GM12865 (cell line): ENCODE data around the gene GBX2.

Experiments
- DNase-seq: peaks from one replicate; pipeline ENCODE4 v3.0.0; 2010; ENCODE audit warnings: low read depth
- H3K4me3 ChIP-seq: 2 replicates; pipeline ENCODE4 v1.5.1; 2011; ENCODE audit warnings: mild to moderate bottlenecking, low read depth, low read length, control low read depth
- TF ChIP-seq, protein P1 (sequence below): IDR thresholded peaks from 2 replicates; pipeline ENCODE4 v1.5.1; 2011; ENCODE audit warnings: low read length, control low read depth, low read depth, inconsistent platforms; ENCODE audit not compliant: insufficient read depth; ENCODE audit errors: missing control alignments

GBX2 gene

DNA sequence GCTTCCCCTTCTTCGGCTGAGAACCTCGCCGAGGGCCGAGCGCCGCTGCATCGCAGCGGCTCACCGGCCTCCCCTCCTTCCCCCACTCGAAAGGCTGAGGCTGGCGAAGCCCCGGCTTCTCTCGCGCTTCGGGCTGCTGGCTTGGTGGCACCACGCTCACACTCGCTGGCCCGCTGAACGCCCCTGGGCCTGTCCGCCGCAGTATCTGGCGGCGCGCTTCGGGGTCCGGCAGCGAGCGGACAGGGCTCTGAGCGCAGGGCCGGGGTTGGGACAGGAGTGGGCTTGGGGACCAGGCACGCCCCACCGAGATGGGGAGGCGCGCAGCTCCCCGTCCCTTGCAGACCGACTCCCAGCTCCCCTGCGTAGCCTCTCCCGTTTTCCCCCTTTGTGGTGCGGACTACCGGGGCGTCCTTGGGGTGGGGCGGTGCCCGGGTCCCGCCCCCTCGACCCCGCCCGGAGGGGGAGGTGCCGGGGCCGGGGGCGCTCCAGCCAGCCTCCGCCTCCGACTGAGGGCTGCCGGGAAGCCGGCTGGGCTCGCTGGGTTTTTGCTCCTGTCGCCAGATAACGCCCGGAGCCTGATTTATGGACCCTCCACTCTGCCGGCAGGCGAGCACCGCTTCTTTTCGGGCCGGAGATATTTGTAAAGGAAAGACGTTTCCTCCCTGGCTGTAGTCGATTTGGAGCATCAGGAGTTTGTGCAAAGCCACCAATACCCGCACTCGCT lies 3.8 kb downstream of the GBX2 start:
- TF ChIP-seq, protein P1, sequence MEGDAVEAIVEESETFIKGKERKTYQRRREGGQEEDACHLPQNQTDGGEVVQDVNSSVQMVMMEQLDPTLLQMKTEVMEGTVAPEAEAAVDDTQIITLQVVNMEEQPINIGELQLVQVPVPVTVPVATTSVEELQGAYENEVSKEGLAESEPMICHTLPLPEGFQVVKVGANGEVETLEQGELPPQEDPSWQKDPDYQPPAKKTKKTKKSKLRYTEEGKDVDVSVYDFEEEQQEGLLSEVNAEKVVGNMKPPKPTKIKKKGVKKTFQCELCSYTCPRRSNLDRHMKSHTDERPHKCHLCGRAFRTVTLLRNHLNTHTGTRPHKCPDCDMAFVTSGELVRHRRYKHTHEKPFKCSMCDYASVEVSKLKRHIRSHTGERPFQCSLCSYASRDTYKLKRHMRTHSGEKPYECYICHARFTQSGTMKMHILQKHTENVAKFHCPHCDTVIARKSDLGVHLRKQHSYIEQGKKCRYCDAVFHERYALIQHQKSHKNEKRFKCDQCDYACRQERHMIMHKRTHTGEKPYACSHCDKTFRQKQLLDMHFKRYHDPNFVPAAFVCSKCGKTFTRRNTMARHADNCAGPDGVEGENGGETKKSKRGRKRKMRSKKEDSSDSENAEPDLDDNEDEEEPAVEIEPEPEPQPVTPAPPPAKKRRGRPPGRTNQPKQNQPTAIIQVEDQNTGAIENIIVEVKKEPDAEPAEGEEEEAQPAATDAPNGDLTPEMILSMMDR: no peak
- no peak for DNase-seq
- H3K4me3 ChIP-seq: no peak overlapping the region

DNA sequence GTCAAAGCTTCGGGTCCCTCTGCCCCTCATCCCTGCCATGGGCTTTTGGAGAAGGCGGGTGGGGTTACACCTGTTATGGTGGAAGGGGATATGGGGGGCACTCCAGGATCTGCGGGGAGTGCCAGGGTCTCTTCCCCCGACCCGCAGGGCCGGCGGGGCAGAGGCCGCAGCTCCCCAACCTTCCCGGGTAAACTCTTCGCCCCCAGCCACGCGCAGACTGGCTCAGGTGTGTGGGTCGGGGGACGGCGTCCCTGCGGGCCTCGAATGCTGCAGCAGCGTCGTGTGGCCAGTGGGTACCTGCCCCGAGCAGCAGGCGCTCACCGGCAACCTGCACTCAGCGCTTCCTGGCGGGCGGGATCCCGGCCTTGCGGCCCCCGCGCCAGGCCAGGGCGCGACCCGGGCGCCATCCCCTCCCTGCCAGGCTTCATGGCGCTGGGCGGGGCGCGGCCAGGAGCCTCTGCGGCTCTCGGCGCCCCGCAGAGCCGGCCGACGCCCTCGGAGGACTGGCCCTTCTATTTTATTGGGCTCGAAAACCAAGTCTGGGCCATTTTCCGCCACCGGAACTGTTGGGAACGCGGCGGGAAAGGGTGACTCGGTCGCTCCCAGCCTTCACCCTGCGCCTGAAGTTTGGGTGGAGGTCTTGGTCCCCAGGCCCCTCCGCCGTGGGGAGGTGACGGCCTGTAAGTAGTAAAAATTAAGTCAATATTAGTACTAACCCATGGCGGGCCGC lies 4.5 kb downstream of the GBX2 start:
- H3K4me3 ChIP-seq: no peak overlapping the region
- DNase-seq: no peak
- TF ChIP-seq, protein P1: no peak

DNA sequence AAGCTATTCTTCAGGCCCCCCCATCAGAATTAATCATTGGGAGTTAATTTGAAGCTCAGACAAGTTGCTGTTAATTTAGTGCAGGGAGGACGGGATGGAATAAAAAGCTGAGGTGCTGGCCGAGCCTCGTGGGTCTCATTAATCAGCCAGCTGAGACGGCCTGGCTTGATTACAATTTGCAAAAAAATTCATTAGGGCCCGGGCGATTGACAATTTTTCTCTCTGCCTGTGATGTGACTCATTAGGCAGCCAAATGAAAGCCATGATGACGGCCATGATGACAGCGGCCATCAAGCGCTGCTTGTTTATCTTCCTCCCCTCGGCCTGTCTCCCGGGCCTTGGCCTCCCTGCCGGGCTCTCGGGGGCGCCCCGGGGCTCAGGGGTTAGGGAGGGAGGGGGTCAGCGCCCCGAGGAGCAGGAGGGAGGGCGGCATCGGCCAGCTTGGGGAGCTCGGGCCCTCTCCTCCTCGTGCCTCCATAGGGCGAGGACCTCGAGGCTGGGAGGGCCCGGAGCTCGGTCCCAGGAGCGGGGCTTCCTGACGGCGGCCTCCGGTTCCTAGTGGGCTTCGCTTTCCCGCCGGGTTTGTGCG lies 5.2 kb downstream of the GBX2 start:
- no peak for DNase-seq
- H3K4me3 ChIP-seq: no peak overlapping the region
- TF ChIP-seq, protein P1: no peak

DNA sequence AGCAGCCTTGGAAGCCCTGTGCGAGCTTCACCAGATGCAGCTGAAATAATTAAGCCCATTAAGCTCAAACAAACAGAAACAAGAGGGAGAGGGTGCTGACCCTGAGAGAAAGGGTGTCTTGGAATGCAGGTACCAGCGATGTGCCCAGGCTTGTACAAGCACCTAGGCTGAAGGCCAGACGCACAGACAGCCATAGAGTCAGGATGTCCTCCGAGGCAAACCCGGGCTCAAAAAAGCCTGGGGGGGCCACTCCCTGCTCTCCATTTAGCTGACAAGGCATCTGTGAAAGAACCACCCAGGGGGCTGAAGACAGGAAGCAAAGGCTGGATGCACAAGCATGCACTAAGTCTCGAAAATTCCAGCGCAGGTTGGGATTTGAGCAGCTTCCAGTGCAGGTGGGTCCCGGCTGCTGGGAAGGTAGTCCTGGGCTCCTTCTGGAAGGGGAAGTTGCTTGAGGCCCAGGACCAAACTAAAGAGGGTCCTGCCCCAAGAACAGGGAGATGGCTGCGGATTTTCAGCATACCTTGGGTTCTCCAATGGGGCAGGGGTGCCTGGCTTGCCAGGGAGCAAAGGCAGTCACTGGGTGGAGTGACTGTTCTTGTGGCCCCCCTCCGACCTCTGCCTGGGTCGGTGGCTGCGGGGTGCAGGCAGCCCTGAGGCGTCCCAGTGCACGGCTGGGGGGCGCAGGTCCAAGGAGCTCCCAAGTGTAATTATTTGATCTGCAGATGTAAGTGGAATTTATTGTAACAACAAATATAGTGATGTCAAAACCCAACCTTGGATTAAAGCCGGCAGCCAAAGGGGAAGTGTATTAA lies 5.9 kb downstream of the GBX2 start:
- TF ChIP-seq, protein P1: no peak
- no peak overlapping the region for H3K4me3 ChIP-seq
- no peak for DNase-seq

DNA sequence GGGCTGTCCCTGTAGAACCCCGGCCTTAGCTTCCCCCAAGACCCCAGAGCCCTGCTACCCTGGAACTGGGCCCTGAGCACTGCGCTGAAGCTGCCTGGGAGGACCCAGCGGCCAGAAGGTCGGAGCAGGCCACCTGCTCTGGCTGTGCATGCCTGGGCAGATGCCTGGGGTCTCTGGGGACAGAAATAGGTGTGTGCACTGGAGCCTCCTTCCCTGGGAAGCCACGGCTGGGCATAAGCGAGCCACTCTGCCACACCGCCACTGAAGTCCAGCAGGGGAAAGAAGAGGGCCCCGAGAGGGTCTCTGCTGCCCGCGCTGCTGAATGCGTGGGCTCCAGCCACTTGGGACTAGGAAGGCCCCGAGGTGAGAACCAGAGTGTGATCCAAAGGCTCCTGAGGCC lies 6.7 kb downstream of the GBX2 start:
- no peak overlapping the region for H3K4me3 ChIP-seq
- no peak for DNase-seq
- TF ChIP-seq, protein P1: no peak

DNA sequence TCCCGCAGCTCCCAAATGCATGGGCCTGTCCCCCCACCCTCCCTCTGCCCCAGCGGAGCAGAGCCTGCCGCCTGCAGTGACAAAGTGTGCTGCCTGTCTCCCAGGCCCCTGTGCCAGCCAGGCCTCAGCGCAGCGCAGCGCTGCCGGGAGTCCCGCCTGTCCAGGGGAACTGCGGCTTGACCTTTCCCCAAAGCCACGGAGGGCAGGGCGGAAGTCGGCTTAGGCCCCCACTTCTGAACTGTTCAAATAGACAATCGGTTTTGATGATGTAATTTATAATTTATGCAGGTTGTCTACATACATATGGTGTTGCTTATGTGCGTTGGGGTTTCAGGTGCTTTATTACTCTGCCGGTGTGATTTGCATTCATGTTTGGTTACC lies 7.1 kb downstream of the GBX2 start:
- H3K4me3 ChIP-seq: no peak overlapping the region
- TF ChIP-seq, protein P1: no peak
- DNase-seq: no peak
